ENCODE measurements around the gene TM9SF4.
"Not testable (repeated sequence)": the region's sequence is repeated elsewhere in the genome, so short reads cannot be mapped to it uniquely, and the experiment has no call there.

Gene TM9SF4

DNA sequence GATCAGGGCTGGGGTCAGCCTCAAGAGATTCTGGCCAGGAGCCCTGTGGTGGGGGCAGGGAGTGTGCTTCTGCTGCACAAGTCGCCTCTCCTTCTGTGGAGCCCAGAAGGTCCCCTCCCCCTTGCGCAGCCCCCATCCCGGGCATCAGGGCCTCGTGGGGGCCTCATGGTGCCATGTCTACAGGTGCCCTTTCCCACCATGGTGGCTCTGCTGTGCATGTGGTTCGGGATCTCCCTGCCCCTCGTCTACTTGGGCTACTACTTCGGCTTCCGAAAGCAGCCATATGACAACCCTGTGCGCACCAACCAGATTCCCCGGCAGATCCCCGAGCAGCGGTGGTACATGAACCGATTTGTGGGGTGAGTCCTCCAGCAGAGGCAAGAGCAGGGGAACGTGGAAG lies 48.1 kb downstream of the TM9SF4 start:
- in situ Hi-C loops (cut with HindIII; ENCODE audit: low pct_unique_long_range_greater_than_20kb, low sequenced_read_pairs) = no loop called here
- DNase-seq (ENCODE audit: low read depth in 1 of 2, low spot score in 1 of 2) = no peak
- no peak for TF ChIP-seq JUND (IDR thresholded peaks at IDR 0.05; ENCODE audit: low read depth)

DNA sequence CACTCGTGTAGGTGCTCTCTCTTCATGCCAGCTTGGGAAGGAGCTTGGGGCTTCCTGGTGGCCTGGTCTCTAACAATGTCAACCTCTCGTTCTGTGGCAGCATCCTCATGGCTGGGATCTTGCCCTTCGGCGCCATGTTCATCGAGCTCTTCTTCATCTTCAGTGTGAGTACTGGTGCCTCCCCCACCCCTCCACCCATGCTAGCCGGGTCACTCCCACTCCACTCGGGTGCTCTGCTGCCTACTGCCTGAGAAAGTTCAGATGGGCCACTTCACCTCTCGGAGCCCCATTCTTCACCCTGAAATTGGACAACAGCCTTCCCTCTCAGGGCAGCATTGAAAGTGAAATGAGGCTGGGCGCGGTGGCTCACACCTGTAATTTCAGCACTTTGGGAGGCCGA lies 48.8 kb downstream of the TM9SF4 start:
- in situ Hi-C loops (cut with HindIII; ENCODE audit: low pct_unique_long_range_greater_than_20kb, low sequenced_read_pairs) = no loop called here

DNA sequence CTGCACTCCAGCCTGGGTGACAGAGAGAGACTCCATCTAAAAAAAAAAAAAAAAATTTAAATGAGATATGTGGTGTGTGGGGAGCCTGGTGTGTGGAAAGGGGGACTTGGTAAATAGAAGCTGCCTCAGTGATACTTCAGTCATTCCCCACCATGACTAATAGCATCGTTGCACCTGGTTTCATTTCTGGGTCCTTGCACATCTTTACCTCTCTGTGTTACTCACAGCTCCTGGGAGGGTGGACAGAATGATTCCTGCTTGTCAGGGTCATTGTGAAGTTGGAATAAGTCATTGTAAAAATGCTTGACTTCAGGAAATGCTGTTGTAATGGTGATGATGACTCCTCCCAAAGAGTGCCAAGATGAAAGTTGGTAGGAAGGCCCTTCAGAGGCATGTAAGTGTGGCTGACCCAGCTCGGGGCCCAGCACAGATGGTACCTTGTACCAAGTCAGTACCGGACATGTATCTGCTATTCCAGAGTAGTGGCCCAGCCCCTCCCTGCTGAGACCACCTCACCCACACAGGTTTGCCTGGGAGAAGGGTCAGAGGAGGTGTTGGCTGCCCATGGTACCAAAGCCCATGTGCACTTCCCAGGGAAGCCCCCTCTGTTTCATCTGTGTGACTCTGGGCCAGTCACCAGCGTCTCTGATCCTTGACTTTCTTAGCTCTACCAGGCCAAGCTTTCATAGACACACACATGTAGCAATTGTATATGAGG lies 49.6 kb downstream of the TM9SF4 start:
- no peak for TF ChIP-seq JUND (IDR thresholded peaks at IDR 0.05; ENCODE audit: low read depth)
- in situ Hi-C loops (cut with HindIII; ENCODE audit: low pct_unique_long_range_greater_than_20kb, low sequenced_read_pairs) = no loop called here

More for the DNA sequence above, 48.8 kb downstream of the TM9SF4 start:
- DNase-seq (ENCODE audit: low read depth in 1 of 2, low spot score in 1 of 2) = no peak
- no peak for TF ChIP-seq JUND (IDR thresholded peaks at IDR 0.05; ENCODE audit: low read depth)

DNA sequence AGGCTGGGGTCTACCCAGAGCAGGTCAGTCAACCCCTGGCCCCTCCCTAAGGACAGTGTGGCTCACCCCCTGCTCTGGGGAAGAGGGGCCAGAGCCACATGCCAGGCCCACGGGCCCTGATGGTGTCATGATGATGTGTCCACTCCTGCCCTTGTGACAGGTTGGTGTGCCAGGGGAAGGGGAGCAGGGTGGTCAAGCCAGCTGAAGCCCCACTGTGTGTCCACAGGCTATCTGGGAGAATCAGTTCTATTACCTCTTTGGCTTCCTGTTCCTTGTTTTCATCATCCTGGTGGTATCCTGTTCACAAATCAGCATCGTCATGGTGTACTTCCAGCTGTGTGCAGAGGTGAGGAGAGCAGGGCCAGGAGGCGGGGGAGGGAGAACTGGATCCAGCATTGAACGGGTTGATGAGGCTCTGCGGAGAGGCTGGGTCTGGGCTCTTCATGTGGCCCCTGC lies 50.3 kb downstream of the TM9SF4 start:
- in situ Hi-C loops (cut with HindIII; ENCODE audit: low pct_unique_long_range_greater_than_20kb, low sequenced_read_pairs) = no loop called here

More for the DNA sequence above, 49.6 kb downstream of the TM9SF4 start:
- no peak for DNase-seq (ENCODE audit: low read depth in 1 of 2, low spot score in 1 of 2)

DNA sequence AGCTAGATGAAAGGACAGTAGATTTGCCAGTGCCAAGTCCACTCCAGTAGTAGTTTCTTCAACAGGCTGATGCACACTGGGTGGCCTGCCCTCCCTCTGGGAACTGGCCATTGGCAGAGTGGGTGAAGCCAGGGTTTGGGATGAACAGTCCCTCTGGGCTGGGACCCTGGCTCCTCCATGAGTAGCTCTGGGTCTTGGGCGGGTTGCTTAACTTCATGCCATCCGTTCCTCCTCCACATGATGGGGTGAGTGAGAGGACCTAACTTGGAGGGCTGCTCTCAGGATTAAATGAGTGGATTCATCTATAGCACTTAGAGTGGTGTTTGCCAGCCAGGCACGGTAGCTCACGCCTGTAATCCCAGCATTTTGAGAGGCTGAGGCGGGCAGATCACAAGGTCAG lies 50.8 kb downstream of the TM9SF4 start:
- DNase-seq (ENCODE audit: low read depth in 1 of 2, low spot score in 1 of 2) = no peak
- in situ Hi-C loops (cut with HindIII; ENCODE audit: low pct_unique_long_range_greater_than_20kb, low sequenced_read_pairs) = no loop called here
- TF ChIP-seq JUND (IDR thresholded peaks at IDR 0.05; ENCODE audit: low read depth) = no peak

More for the DNA sequence above, 50.3 kb downstream of the TM9SF4 start:
- no peak for TF ChIP-seq JUND (IDR thresholded peaks at IDR 0.05; ENCODE audit: low read depth)
- no peak for DNase-seq (ENCODE audit: low read depth in 1 of 2, low spot score in 1 of 2)

DNA sequence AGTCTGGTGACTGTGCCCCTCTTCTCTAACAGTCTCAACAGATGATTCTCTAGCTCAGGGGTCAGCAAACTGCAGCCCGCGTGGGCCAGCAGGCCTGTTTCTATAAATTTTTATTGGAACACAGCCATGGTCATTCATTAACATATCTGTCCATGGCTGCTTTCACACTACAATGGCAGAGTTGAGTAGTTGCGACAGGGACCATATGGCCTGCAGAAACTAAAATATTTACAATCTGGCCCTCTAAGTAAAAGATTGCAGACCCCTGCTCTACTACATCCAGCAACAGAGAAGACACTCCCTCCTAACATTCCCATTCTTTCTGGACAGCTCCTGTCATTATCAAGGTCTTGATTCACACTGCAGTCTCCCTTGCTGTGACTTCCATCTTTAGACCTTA lies 52.8 kb downstream of the TM9SF4 start:
- DNase-seq (ENCODE audit: low read depth in 1 of 2, low spot score in 1 of 2) = no peak
- no peak for TF ChIP-seq JUND (IDR thresholded peaks at IDR 0.05; ENCODE audit: low read depth)
- in situ Hi-C loops (cut with HindIII; ENCODE audit: low pct_unique_long_range_greater_than_20kb, low sequenced_read_pairs) = no loop called here

DNA sequence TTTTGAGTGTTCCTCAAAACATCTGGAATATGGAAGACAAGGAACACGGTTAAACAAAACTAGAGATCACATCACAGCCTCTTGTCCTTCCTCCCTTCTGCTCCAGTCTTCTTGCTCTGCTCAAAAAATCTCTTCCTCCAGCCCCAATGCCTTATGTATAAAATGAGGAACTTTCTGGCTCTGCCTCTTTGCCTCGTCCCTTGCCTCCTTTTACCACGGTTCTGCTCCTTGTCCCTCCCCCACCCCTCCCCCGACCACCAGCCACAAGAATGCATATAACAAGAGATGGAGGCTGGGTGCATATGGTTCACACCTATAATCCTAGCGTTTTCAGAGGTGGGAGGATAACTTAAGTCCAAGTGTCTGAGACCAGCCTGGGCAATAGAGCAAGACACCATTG lies 54.4 kb downstream of the TM9SF4 start:
- no peak for TF ChIP-seq JUND (IDR thresholded peaks at IDR 0.05; ENCODE audit: low read depth)
- in situ Hi-C loops (cut with HindIII; ENCODE audit: low pct_unique_long_range_greater_than_20kb, low sequenced_read_pairs) = no loop called here
- DNase-seq (ENCODE audit: low read depth in 1 of 2, low spot score in 1 of 2) = no peak

DNA sequence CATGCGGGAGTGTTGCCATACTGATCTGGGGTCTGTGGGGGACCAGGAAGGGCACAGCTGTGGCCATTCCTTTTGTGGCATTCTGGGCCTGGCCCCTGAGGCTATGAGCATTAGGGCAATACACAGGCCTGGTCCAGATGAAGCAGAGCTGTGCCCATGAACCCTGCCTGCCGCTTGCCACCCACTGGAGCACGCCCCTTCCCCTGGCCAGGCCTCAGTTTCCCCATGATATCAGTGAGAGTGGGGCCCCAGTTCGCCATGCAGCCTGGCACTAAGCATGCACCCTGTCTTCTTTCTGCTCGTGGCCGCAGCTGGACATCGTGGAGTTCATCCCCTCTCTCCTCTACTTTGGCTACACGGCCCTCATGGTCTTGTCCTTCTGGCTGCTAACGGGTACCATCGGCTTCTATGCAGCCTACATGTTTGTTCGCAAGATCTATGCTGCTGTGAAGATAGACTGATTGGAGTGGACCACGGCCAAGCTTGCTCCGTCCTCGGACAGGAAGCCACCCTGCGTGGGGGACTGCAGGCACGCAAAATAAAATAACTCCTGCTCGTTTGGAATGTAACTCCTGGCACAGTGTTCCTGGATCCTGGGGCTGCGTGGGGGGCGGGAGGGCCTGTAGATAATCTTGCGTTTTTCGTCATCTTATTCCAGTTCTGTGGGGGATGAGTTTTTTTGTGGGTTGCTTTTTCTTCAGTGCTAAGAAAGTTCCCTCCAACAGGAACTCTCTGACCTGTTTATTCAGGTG lies 55.6 kb downstream of the TM9SF4 start:
- in situ Hi-C loops (cut with HindIII; ENCODE audit: low pct_unique_long_range_greater_than_20kb, low sequenced_read_pairs) = no loop called here
- TF ChIP-seq JUND (IDR thresholded peaks at IDR 0.05; ENCODE audit: low read depth) = no peak
- no peak for DNase-seq (ENCODE audit: low read depth in 1 of 2, low spot score in 1 of 2)

DNA sequence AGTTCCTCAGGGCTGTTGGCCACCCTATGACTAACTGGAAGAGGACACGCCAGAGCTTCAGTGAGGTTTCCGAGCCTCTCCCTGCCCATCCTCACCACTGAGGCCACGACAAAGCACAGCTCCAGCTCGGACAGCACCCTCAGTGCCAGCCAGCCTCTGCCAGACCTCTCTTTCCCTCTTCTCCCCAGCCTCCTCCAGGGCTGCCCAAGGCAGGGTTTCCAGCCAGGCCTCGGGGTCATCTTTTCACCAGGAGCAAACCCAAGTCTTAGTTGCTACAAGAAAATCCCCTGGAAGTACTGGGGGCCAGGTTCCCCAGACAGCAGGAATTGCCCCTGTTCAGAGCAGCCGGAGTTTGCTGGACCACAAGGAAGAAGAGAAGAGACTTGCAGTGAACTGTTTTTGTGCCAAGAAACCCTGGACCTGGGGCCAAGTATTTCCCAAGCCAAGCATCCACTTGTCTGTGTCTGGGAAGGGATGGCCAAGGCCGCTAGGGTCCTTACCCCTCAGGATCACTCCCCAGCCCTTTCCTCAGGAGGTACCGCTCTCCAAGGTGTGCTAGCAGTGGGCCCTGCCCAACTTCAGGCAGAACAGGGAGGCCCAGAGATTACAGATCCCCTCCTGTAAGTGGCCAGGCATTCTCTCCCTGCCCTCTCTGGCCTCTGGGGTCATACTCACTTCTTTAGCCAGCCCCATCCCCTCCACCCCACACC lies 56.5 kb downstream of the TM9SF4 start:
- DNase-seq (ENCODE audit: low read depth in 1 of 2, low spot score in 1 of 2) = no peak
- TF ChIP-seq JUND (IDR thresholded peaks at IDR 0.05; ENCODE audit: low read depth) = no peak
- in situ Hi-C loops (cut with HindIII; ENCODE audit: low pct_unique_long_range_greater_than_20kb, low sequenced_read_pairs) = no loop called here

DNA sequence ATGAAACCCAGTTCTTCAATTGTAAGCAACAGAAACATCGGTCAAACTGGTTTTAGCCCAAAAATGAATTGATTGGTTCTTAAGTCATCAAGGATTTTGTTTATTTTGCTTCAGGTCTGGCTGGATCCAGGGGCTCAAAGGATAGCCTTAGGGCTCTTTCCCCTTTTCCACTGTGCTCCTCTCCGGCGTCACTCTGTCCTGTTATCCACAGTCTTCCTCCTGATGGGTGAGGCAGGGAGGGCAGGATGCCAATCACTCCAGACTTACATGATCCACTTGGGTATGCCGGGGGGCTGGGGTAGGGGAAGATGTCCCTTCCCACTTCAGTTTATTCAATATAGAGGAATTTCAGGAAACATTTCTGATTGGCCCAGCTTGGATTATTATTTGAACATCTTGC lies 58.0 kb downstream of the TM9SF4 start:
- in situ Hi-C loops (cut with HindIII; ENCODE audit: low pct_unique_long_range_greater_than_20kb, low sequenced_read_pairs) = no loop called here
- no peak for DNase-seq (ENCODE audit: low read depth in 1 of 2, low spot score in 1 of 2)
- TF ChIP-seq JUND (IDR thresholded peaks at IDR 0.05; ENCODE audit: low read depth) = no peak

DNA sequence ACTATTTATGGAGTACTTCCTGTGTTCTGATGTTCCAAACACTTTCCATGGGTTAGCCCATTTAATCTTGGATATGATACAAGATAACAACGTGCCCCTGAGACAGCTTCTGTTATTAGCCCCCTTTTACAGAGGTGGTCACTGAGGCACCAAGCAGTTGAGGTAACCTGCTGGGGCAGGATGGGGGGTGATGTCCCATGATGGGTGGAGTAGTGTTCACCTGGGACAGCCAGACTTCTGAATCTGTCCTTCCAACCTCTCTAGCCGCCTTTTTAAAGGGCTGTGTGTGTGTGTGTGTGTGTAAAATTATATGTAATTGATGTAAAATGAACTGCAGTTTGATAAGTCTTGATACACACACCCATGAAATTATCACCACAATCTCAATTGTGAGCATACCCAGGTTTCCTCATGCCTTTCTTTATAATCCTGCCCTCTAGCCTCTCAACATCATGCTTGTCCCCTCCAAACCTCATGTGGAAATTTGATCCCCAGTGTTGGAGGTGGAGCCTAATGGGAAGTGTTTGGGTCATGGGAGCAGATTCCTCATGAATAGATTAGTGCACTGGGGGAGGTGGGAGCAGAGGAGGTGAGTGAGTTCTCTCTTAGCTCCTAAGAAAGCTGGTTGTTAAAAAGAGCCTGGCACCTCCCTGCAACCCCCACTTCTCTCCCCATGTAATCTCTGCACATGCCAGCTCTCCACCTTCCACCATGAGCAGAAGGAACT lies 58.8 kb downstream of the TM9SF4 start:
- in situ Hi-C loops (cut with HindIII; ENCODE audit: low pct_unique_long_range_greater_than_20kb, low sequenced_read_pairs) = no loop called here
- TF ChIP-seq JUND (IDR thresholded peaks at IDR 0.05; ENCODE audit: low read depth) = no peak
- DNase-seq (ENCODE audit: low read depth in 1 of 2, low spot score in 1 of 2) = peak in 1 of 2 experiments; percentile 25

DNA sequence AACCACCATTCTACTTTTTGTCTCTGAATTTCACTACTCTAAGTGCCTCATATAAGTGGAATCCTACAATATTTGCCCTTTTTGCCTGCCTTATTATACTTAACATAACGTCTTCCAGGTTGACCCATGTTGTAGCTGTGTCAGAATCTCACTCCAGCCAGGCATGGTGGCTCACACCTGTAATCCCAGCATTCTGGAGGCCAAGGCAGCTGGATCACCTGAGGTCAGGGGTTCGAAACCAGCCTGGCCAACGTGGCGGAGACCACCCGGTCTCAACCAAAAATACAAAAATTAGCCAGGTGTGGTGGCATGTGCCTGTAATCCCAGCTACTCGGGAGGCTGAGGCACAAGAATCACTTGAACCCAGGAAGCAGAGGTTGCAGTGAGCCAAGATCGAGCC lies 68.2 kb downstream of the TM9SF4 start:
- DNase-seq (ENCODE audit: low read depth in 1 of 2, low spot score in 1 of 2); in situ Hi-C loops (cut with HindIII; ENCODE audit: low pct_unique_long_range_greater_than_20kb, low sequenced_read_pairs): not testable (repeated sequence)

All from T47D (cell line).